H1 (cell line): ENCODE measurements around the gene CDK5RAP3. TPM values are rescaled to one million over a fixed set of nuclear protein-coding genes. Genes with fewer than 3 reads are reported as not detected.

Experiments
- CBX8 ChIP-seq: fragments of 300-800, 300-1000 bp; sonication (generic); IDR thresholded peaks from 2 replicates; pipeline ENCODE4 v1.7.1; 2016; ENCODE audit warnings: low read depth, low read length, borderline replicate concordance
- CHD2 ChIP-seq: IDR thresholded peaks from 2 replicates; pipeline ENCODE4 v1.6.1; 2012; ENCODE audit warnings: low read length, improper control_type of control experiment
- HDAC6 ChIP-seq: IDR thresholded peaks from one replicate; pipeline ENCODE4 v1.7.1; 2012; ENCODE audit warnings: low read depth, mild to moderate bottlenecking, inconsistent platforms, low read length, moderate library complexity
- KDM4A ChIP-seq: IDR thresholded peaks from one replicate; pipeline ENCODE4 v1.7.1; 2012; ENCODE audit warnings: low read depth, mild to moderate bottlenecking, moderate library complexity, low read length, inconsistent platforms; ENCODE audit not compliant: severe bottlenecking
- NRF1 ChIP-seq: IDR thresholded peaks from 2 replicates; pipeline ENCODE4 v1.6.1; 2011; ENCODE audit warnings: mild to moderate bottlenecking, low read depth, low read length, improper control_type of control experiment
- POLR2AphosphoS5 ChIP-seq: IDR thresholded peaks from 2 replicates; pipeline ENCODE4 v1.6.1; 2011; ENCODE audit warnings: low read depth, low read length
- RFX5 ChIP-seq: IDR thresholded peaks from 2 replicates; pipeline ENCODE4 v1.6.1; 2011; ENCODE audit warnings: low read depth, low read length, improper control_type of control experiment, borderline replicate concordance
- SIRT6 ChIP-seq: IDR thresholded peaks from one replicate; pipeline ENCODE4 v1.7.1; 2012; ENCODE audit warnings: low read length, inconsistent platforms
- SP4 ChIP-seq: IDR thresholded peaks from 2 replicates; pipeline ENCODE4 v1.6.1; 2012; ENCODE audit warnings: low read length, inconsistent platforms
- ZNF274 ChIP-seq: IDR thresholded peaks from 2 replicates; pipeline ENCODE4 v1.7.0; 2012; ENCODE audit warnings: low read length, borderline replicate concordance; ENCODE audit errors: extremely low read depth
- polyA plus RNA-seq, 7 experiments: library from polyadenylated mRNA; depleted of rRNA in 3 of 7; stranded (reverse) in 5 of 7; unstranded in 2 of 7; fragments of >200 nt in 5 of 7; fragments of 200-250 nt in 2 of 7; gene quantifications; 1 replicate in 5 of 7; 2 replicates in 1 of 7; 4 replicates in 1 of 7; pipeline versions ENCODE4 v1.2.1 to v1.2.3, GENCODE V29; 2011 to 2013; ENCODE audit warnings: missing spikeins in 2 of 7, mixed read lengths in 2 of 7
- total RNA-seq: library from RNA; stranded (reverse); fragmentation: NEBNext Ultra II Directional; extraction: Animal tissue kit (Norgen Biotek cat#: 25700); gene quantifications from 2 replicates; pipeline ENCODE4 v1.2.1, GENCODE V29; 2021
- TF ChIP-seq, protein P1 (sequence below): IDR thresholded peaks from 2 replicates; pipeline ENCODE4 v1.6.1; 2012; ENCODE audit warnings: inconsistent platforms

The CDK5RAP3 gene
- total and polyA plus RNA-seq, 2 of the 8 experiments (the other 6 are each of a cell fraction or from before 2014, with no cell fraction given), result 88.2 to 93.2 TPM

DNA sequence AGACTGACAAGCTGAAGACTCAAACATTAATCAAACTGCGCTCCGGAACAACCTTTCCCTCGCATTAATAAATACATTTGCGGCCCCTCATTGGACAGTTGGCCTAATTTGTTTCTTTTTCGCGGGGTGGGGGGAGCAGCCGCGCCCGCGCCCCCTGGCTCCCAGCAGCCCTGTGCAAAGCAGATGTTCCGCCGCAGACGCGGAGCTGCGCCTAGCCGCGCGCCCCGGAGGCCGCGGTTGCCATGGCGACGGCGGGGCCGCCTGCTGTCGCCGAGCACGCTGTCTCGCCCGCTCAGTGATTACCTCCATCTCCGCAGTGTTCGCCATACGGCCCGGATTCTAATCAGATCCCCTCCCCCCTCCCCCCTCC is 41.2 kb downstream of the CDK5RAP3 start (continued):
- TF ChIP-seq RFX5, result no peak
- TF ChIP-seq SIRT6, result no peak
- TF ChIP-seq CHD2, result no peak
- TF ChIP-seq POLR2AphosphoS5, result no peak
- TF ChIP-seq KDM4A, result no peak
- no peak for TF ChIP-seq CBX8
- TF ChIP-seq NRF1, result no peak
- TF ChIP-seq, protein P1, sequence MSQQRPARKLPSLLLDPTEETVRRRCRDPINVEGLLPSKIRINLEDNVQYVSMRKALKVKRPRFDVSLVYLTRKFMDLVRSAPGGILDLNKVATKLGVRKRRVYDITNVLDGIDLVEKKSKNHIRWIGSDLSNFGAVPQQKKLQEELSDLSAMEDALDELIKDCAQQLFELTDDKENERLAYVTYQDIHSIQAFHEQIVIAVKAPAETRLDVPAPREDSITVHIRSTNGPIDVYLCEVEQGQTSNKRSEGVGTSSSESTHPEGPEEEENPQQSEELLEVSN, result peak; percentile 72
- no peak for TF ChIP-seq ZNF274
- no peak for TF ChIP-seq SP4
- no peak for TF ChIP-seq HDAC6
